ENCODE results near the gene HLA-DRA.

HLA-DRA gene

GRCh38 chr6:32475392-32476206 lies 35.9 kb downstream of the HLA-DRA start:
- no peak for DNase-seq (ENCODE audit: low read depth)

GRCh38 chr6:32483968-32484613 lies 44.4 kb downstream of the HLA-DRA start:
- DNase-seq (ENCODE audit: low read depth): no peak

- DNase-seq (ENCODE audit: low read depth): no peak
These were observed 44.9 kb downstream of the HLA-DRA start for GRCh38 chr6:32484614-32484998.

- no peak for DNase-seq (ENCODE audit: low read depth)
These were observed 48.4 kb downstream of the HLA-DRA start for GRCh38 chr6:32488083-32488482.

GRCh38 chr6:32491700-32492099 lies 52.0 kb downstream of the HLA-DRA start:
- DNase-seq (ENCODE audit: low read depth): no peak

- no peak for DNase-seq (ENCODE audit: low read depth)
These were observed 52.7 kb downstream of the HLA-DRA start for GRCh38 chr6:32492351-32492750.

Measured in EH (cell line).